DND-41 (cell line): ENCODE results near the gene VPS8.

Experiments used
- ATAC-seq: fragments of 200-7000 bp; cut with Tn5 transposase; 3 replicates; pipeline ENCODE4 v1.9.1; 2021; ENCODE audit warnings: low read depth; ENCODE audit not compliant: insufficient read depth
- DNase-seq: peaks from one replicate; pipeline ENCODE4 v3.0.0-alpha.2; 2020
- H2AFZ ChIP-seq: 2 replicates; pipeline ENCODE4 v1.6.0; 2012; ENCODE audit warnings: low read depth, low read length
- H3K27ac ChIP-seq: 2 replicates; pipeline ENCODE4 v1.5.1; 2012; ENCODE audit warnings: low read length, inconsistent platforms
- H3K27me3 ChIP-seq: fragments of 200-600 bp; sonication (generic); 2 replicates; pipeline ENCODE4 v1.6.0; 2012; ENCODE audit warnings: low read length, mild to moderate bottlenecking, inconsistent platforms; ENCODE audit not compliant: insufficient read depth, poor library complexity
- H3K36me3 ChIP-seq: 2 replicates; pipeline ENCODE4 v1.5.1; 2012; ENCODE audit warnings: low read length, inconsistent platforms; ENCODE audit not compliant: insufficient read depth
- H3K4me1 ChIP-seq: 2 replicates; pipeline ENCODE4 v1.5.1; 2012; ENCODE audit warnings: mild to moderate bottlenecking, low read length; ENCODE audit not compliant: insufficient read depth
- H3K4me2 ChIP-seq: 2 replicates; pipeline ENCODE4 v1.6.0; 2012; ENCODE audit warnings: mild to moderate bottlenecking, moderate library complexity, low read length, inconsistent platforms; ENCODE audit not compliant: insufficient read depth
- H3K4me3 ChIP-seq, 2 experiments: fragments of 200-600 bp in 1 of 2; shearing (Covaris generic) in 1 of 2; 2 replicates each; pipeline ENCODE4 v1.5.1; 2012 to 2016; ENCODE audit warnings: inconsistent platforms in 2 of 2, low read length in 2 of 2, mild to moderate bottlenecking in 2 of 2, low read depth in 1 of 2, moderate library complexity in 1 of 2
- H3K79me2 ChIP-seq: 2 replicates; pipeline ENCODE4 v1.6.0; 2012; ENCODE audit warnings: low read length, inconsistent platforms; ENCODE audit not compliant: insufficient read depth
- H3K9ac ChIP-seq: 2 replicates; pipeline ENCODE4 v1.6.0; 2012; ENCODE audit warnings: low read depth, mild to moderate bottlenecking, inconsistent platforms, low read length, moderate library complexity
- H3K9me3 ChIP-seq: 2 replicates; pipeline ENCODE4 v1.5.1; 2012; ENCODE audit warnings: low read length, moderate library complexity, mild to moderate bottlenecking, inconsistent platforms; ENCODE audit not compliant: insufficient read depth, severe bottlenecking
- H4K20me1 ChIP-seq: 2 replicates; pipeline ENCODE4 v1.6.0; 2012; ENCODE audit warnings: low read length; ENCODE audit not compliant: insufficient read depth
- EZH2 ChIP-seq: IDR thresholded peaks from 3 replicates; pipeline ENCODE4 v1.6.1; 2012; ENCODE audit warnings: borderline replicate concordance, low read depth, mild to moderate bottlenecking, moderate library complexity, low read length, inconsistent platforms; ENCODE audit not compliant: severe bottlenecking
- TF ChIP-seq, protein P1 (sequence below): IDR thresholded peaks from 2 replicates; pipeline ENCODE4 v1.5.1; 2012; ENCODE audit warnings: borderline replicate concordance, low read length, moderate library complexity, mild to moderate bottlenecking; ENCODE audit not compliant: poor library complexity, severe bottlenecking; ENCODE audit errors: extremely low read depth

VPS8 gene

DNA sequence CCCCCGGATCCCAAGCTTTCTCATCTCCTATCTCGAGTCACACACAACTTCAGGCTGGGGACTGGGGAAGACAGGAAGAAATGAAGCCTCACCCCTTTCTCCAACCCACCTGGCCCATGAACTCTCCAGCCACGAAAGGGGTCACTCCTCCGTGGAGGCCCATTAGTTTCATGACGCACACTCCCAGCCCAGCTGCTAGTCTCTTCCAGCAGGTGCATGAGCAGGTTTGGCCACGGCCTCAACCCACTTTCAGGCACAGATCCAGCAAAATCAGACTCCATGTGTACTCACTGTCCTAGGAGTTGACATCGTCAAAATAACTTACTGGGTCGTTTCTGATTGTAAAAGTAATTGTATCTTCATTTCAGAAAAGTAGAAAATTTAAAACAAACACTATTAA, 264.3 kb downstream of the VPS8 start:
- no peaks in the 10 kb centered on the region for H3K79me2 ChIP-seq
- no peak overlapping the region for H3K9ac ChIP-seq
- no peak overlapping the region for H3K27ac ChIP-seq
- H3K4me2 ChIP-seq = no peak overlapping the region
- H4K20me1 ChIP-seq = no peaks in the 10 kb centered on the region
- no peaks in the 10 kb centered on the region for H3K4me1 ChIP-seq
- H2AFZ ChIP-seq = no peak overlapping the region
- no peak for DNase-seq
- H3K9me3 ChIP-seq = no peaks in the 10 kb centered on the region
- H3K27me3 ChIP-seq = no peaks in the 10 kb centered on the region
- no peak overlapping the region for H3K4me3 ChIP-seq
- TF ChIP-seq EZH2 = no peak
- TF ChIP-seq, protein P1, sequence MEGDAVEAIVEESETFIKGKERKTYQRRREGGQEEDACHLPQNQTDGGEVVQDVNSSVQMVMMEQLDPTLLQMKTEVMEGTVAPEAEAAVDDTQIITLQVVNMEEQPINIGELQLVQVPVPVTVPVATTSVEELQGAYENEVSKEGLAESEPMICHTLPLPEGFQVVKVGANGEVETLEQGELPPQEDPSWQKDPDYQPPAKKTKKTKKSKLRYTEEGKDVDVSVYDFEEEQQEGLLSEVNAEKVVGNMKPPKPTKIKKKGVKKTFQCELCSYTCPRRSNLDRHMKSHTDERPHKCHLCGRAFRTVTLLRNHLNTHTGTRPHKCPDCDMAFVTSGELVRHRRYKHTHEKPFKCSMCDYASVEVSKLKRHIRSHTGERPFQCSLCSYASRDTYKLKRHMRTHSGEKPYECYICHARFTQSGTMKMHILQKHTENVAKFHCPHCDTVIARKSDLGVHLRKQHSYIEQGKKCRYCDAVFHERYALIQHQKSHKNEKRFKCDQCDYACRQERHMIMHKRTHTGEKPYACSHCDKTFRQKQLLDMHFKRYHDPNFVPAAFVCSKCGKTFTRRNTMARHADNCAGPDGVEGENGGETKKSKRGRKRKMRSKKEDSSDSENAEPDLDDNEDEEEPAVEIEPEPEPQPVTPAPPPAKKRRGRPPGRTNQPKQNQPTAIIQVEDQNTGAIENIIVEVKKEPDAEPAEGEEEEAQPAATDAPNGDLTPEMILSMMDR = no peak
- H3K36me3 ChIP-seq = no peaks in the 10 kb centered on the region
- no peak for ATAC-seq

DNA sequence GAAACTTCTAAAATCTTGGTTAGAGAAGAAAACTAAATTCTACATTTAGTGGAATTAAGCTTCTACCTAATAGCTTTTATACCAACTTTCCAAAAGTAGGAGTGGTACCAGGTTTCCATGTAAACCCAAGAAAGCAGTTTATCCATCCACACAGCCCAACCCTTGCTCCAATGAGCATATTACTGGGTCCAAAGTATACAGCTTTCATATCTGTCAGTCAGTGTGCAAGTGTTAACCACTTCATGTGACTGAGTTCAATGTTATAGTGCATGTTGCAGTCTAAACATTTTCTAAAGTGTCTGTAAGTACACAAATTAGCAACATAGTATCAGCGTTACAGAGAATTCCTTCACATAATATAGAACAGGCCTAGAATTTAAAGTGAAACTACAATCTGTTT, 267.7 kb downstream of the VPS8 start:
- no peaks in the 10 kb centered on the region for H3K9me3 ChIP-seq
- no peak for ATAC-seq
- no peak overlapping the region for H3K4me2 ChIP-seq
- no peaks in the 10 kb centered on the region for H3K79me2 ChIP-seq
- no peak overlapping the region for H3K9ac ChIP-seq
- H3K4me3 ChIP-seq = no peak overlapping the region
- DNase-seq = no peak
- no peaks in the 10 kb centered on the region for H3K36me3 ChIP-seq
- H2AFZ ChIP-seq = no peak overlapping the region
- H3K4me1 ChIP-seq = no peaks in the 10 kb centered on the region
- no peak overlapping the region for H3K27ac ChIP-seq
- no peaks in the 10 kb centered on the region for H3K27me3 ChIP-seq
- TF ChIP-seq, protein P1 = no peak
- H4K20me1 ChIP-seq = no peaks in the 10 kb centered on the region

DNA sequence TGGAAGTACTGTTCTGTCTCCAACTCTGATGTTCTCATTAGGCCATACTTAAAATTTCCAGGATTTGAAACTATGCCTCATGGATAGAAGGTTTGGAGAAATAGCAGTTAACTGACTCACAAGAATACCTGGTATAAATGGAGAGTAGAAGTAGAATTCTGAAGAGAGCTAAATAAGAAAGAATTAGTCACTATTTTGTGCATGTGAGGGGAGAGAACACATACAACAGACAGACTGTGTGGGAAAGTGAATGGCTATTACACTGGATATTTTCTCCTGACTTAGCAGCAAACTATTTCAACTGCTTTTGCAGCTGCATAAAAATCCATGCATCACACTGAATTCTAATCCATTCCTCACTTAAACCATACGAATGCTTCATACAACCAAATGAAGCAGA, 269.6 kb downstream of the VPS8 start:
- no peak overlapping the region for H2AFZ ChIP-seq
- no peak overlapping the region for H3K4me3 ChIP-seq
- ATAC-seq = no peak
- H3K36me3 ChIP-seq = no peaks in the 10 kb centered on the region
- no peak for DNase-seq
- H3K27ac ChIP-seq = no peak overlapping the region
- no peaks in the 10 kb centered on the region for H3K9me3 ChIP-seq
- H3K4me2 ChIP-seq = no peak overlapping the region
- H3K79me2 ChIP-seq = no peaks in the 10 kb centered on the region
- H3K27me3 ChIP-seq = peaks cover 4% of the 10 kb centered on the region
- TF ChIP-seq, protein P1 = no peak
- no peak for TF ChIP-seq EZH2
- no peaks in the 10 kb centered on the region for H3K4me1 ChIP-seq
- no peaks in the 10 kb centered on the region for H4K20me1 ChIP-seq
- no peak overlapping the region for H3K9ac ChIP-seq

DNA sequence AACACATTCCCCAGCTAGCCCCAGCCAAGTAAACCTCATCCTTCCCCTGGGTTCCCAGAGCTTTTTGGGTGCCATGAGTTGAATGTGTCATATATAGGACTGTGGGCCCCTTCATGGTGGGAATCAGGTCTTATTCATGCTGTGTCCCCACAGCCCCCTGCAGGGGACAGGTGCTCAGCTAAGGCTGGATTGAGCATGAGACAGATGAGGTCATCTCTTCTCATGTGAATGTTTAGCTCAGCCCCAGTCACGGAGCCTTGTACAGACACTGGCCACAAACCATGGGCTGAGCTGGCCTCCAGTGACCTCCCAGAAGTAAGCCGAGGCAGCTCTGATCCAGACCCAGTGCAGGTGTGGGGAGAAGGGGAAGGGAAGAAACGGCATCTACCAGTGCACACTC, 270.2 kb downstream of the VPS8 start:
- DNase-seq = no peak
- no peak overlapping the region for H3K4me3 ChIP-seq
- H3K36me3 ChIP-seq = no peaks in the 10 kb centered on the region
- no peak overlapping the region for H3K27ac ChIP-seq
- no peak overlapping the region for H3K9ac ChIP-seq
- H2AFZ ChIP-seq = no peak overlapping the region
- H3K9me3 ChIP-seq = no peaks in the 10 kb centered on the region
- H3K4me2 ChIP-seq = no peak overlapping the region
- peaks cover 6% of the 10 kb centered on the region for H3K27me3 ChIP-seq
- no peak for ATAC-seq
- no peaks in the 10 kb centered on the region for H3K4me1 ChIP-seq
- no peaks in the 10 kb centered on the region for H4K20me1 ChIP-seq
- no peaks in the 10 kb centered on the region for H3K79me2 ChIP-seq
- no peak for TF ChIP-seq EZH2
- TF ChIP-seq, protein P1 = no peak
